IMR-90 (cell line): ENCODE results near the gene EPHA5. TPM values are rescaled to one million over a fixed set of nuclear protein-coding genes. Genes with fewer than 3 reads are reported as not detected.

Experiments
- ATAC-seq: fragments of 200-7000 bp; cut with Tn5 transposase; 2 replicates; pipeline ENCODE4 v1.9.1; 2020; ENCODE audit warnings: low read depth, mild to moderate bottlenecking, moderate library complexity
- BruUV-seq: library from RNA; stranded (reverse); fragments of 400-500 nt; replicated peaks from 2 replicates; lab custom pipeline; 2021; lab: Mats Ljungman, UMichigan
- CTCF ChIA-PET: fragments of 300-600 bp; formaldehyde crosslinking; extraction: SDS; loops from one replicate; lab custom pipeline; 2021; ENCODE audit warnings: antibody characterized with exemption; lab: Yijun Ruan, JAX
- POLR2A ChIA-PET: fragments of 300-600 bp; sonication (Branson Sonifier 250); formaldehyde crosslinking; loops from one replicate; lab custom pipeline; 2022; ENCODE audit warnings: antibody characterized with exemption; ENCODE audit not compliant: unreplicated experiment; lab: Charles Lee
- DNase-seq: peaks from one replicate; pipeline ENCODE4 v3.0.0; 2013
- H2AFZ ChIP-seq: replicated peaks from 2 replicates; pipeline ENCODE3; 2013; ENCODE audit warnings: low read length, mild to moderate bottlenecking; ENCODE audit not compliant: poor library complexity
- H2AK5ac ChIP-seq: 2 replicates; pipeline ENCODE4 v1.6.1; 2013; ENCODE audit warnings: low read depth, low read length, inconsistent platforms
- H2AK9ac ChIP-seq: replicated peaks from 2 replicates; pipeline ENCODE3; 2013; ENCODE audit warnings: mild to moderate bottlenecking, low read depth, low read length, moderate library complexity; ENCODE audit not compliant: poor library complexity
- H2BK120ac ChIP-seq: 2 replicates; pipeline ENCODE4 v1.6.1; 2013; ENCODE audit warnings: low read depth, low read length, inconsistent platforms
- H2BK15ac ChIP-seq: 3 replicates; pipeline ENCODE4 v1.6.1; 2013; ENCODE audit warnings: low read depth, low read length, inconsistent platforms
- H2BK20ac ChIP-seq: 2 replicates; pipeline ENCODE4 v1.6.1; 2013; ENCODE audit warnings: low read depth, mild to moderate bottlenecking, inconsistent platforms, low read length, moderate library complexity
- H2BK5ac ChIP-seq: 2 replicates; pipeline ENCODE4 v1.6.1; 2013; ENCODE audit warnings: mild to moderate bottlenecking, low read depth, low read length, inconsistent platforms; ENCODE audit not compliant: poor library complexity, severe bottlenecking
- H3K14ac ChIP-seq: replicated peaks from 2 replicates; pipeline ENCODE4 v1.6.1; 2013; ENCODE audit warnings: low read depth, low read length, inconsistent platforms
- H3K18ac ChIP-seq: 2 replicates; pipeline ENCODE4 v1.6.1; 2013; ENCODE audit warnings: low read depth, low read length, control low read depth
- H3K23ac ChIP-seq: 2 replicates; pipeline ENCODE4 v1.6.1; 2013; ENCODE audit warnings: low read depth, low read length, inconsistent platforms
- H3K27ac ChIP-seq: 2 replicates; pipeline ENCODE4 v1.5.1; 2013; ENCODE audit warnings: mild to moderate bottlenecking, control low read depth, low read length; ENCODE audit not compliant: insufficient read depth
- H3K27me3 ChIP-seq: 2 replicates; pipeline ENCODE4 v1.6.1; 2013; ENCODE audit warnings: low read length; ENCODE audit not compliant: control insufficient read depth, insufficient read depth
- H3K36me3 ChIP-seq: 2 replicates; pipeline ENCODE4 v1.6.1; 2013; ENCODE audit warnings: low read length, mixed read lengths; ENCODE audit not compliant: control insufficient read depth, insufficient read depth
- H3K4ac ChIP-seq: 2 replicates; pipeline ENCODE4 v1.6.1; 2013; ENCODE audit warnings: low read depth, low read length, inconsistent platforms
- H3K4me1 ChIP-seq: 2 replicates; pipeline ENCODE4 v1.6.1; 2013; ENCODE audit warnings: low read length, mixed read lengths; ENCODE audit not compliant: control insufficient read depth, insufficient read depth
- H3K4me2 ChIP-seq: 2 replicates; pipeline ENCODE4 v1.6.1; 2013; ENCODE audit warnings: low read depth, mild to moderate bottlenecking, control low read depth, low read length, moderate library complexity
- H3K4me3 ChIP-seq: 2 replicates; pipeline ENCODE4 v1.5.1; 2013; ENCODE audit warnings: low read depth, mild to moderate bottlenecking, control low read depth, low read length, moderate library complexity; ENCODE audit not compliant: insufficient read depth
- H3K56ac ChIP-seq: 2 replicates; pipeline ENCODE4 v1.6.1; 2013; ENCODE audit warnings: low read length, inconsistent platforms; ENCODE audit not compliant: insufficient read depth; ENCODE audit errors: extremely low read depth
- H3K79me1 ChIP-seq, 2 experiments: 2 replicates each; pipeline ENCODE4 v1.6.1; 2013; ENCODE audit warnings: low read length in 2 of 2, inconsistent platforms in 1 of 2, low read depth in 1 of 2
- H3K9ac ChIP-seq: 2 replicates; pipeline ENCODE4 v1.6.1; 2013; ENCODE audit warnings: low read depth, low read length, control low read depth
- H3K9me1 ChIP-seq: 2 replicates; pipeline ENCODE4 v1.6.1; 2013; ENCODE audit warnings: low read length, inconsistent platforms; ENCODE audit not compliant: insufficient read depth
- H3K9me3 ChIP-seq: 2 replicates; pipeline ENCODE4 v1.6.1; 2013; ENCODE audit warnings: low read length; ENCODE audit not compliant: control insufficient read depth, insufficient read depth
- H4K20me1 ChIP-seq: 2 replicates; pipeline ENCODE4 v1.6.1; 2013; ENCODE audit warnings: low read length, inconsistent platforms; ENCODE audit not compliant: insufficient read depth
- H4K5ac ChIP-seq: 2 replicates; pipeline ENCODE4 v1.6.1; 2013; ENCODE audit warnings: mild to moderate bottlenecking, low read depth, low read length, control low read depth
- H4K8ac ChIP-seq, 2 experiments: 2 replicates each; pipeline ENCODE4 v1.6.1; 2013; ENCODE audit warnings: low read depth in 2 of 2, low read length in 2 of 2, control low read depth in 1 of 2, inconsistent platforms in 1 of 2
- H4K91ac ChIP-seq: 2 replicates; pipeline ENCODE4 v1.6.1; 2013; ENCODE audit warnings: low read depth, low read length, inconsistent platforms; ENCODE audit not compliant: insufficient read depth
- BHLHE40 ChIP-seq: fragments of 150-350 bp; IDR thresholded peaks from 2 replicates; pipeline ENCODE4 v1.6.1; 2016; ENCODE audit warnings: mild to moderate bottlenecking, low read depth, low read length
- CEBPB ChIP-seq: IDR thresholded peaks from 2 replicates; pipeline ENCODE4 v1.6.1; 2012; ENCODE audit warnings: low read depth, low read length, improper control_type of control experiment
- CHD1 ChIP-seq: IDR thresholded peaks from 2 replicates; pipeline ENCODE4 v1.6.1; 2012; ENCODE audit warnings: low read depth, low read length, improper control_type of control experiment
- FOS ChIP-seq: fragments of 150-350 bp; IDR thresholded peaks from 2 replicates; pipeline ENCODE4 v1.6.1; 2016; ENCODE audit warnings: low read depth, low read length
- MAZ ChIP-seq: IDR thresholded peaks from 2 replicates; pipeline ENCODE4 v1.6.1; 2012; ENCODE audit warnings: low read depth, mild to moderate bottlenecking, low read length, improper control_type of control experiment, moderate library complexity, borderline replicate concordance
- POLR2A ChIP-seq: IDR thresholded peaks from 2 replicates; pipeline ENCODE4 v1.6.1; 2012; ENCODE audit warnings: mild to moderate bottlenecking, low read depth, low read length
- RAD21 ChIP-seq: IDR thresholded peaks from 2 replicates; pipeline ENCODE4 v1.6.1; 2012; ENCODE audit warnings: low read length, improper control_type of control experiment
- RFX5 ChIP-seq: IDR thresholded peaks from 2 replicates; pipeline ENCODE4 v1.8.0; 2012; ENCODE audit warnings: low read depth, mild to moderate bottlenecking, low read length, moderate library complexity
- SMC3 ChIP-seq: fragments of 150-350 bp; IDR thresholded peaks from 2 replicates; pipeline ENCODE4 v1.6.1; 2016; ENCODE audit warnings: low read depth, mild to moderate bottlenecking, antibody characterized with exemption, low read length, moderate library complexity
- WGBS, 2 experiments: methylation state at CpG; one replicate each; pipeline versions ENCODE4 v1.1.5 to v1.1.7; 2013; ENCODE audit warnings: missing lambda C conversion rate in 2 of 2; ENCODE audit not compliant: insufficient read length in 1 of 2; ENCODE audit errors: extremely low coverage in 2 of 2; 5-methylcytosine and 5-hydroxymethylcytosine counted together
- dilution Hi-C: fragments of 300-500 bp; cut with HindIII; formaldehyde crosslinking; loops from one replicate; pipeline ENCODE4 v1.14.3; 2018; ENCODE audit warnings: low sequenced_read_pairs; ENCODE audit not compliant: unreplicated experiment
- in situ Hi-C: fragments of 300-500 bp; cut with MboI; formaldehyde crosslinking; loops from 3 replicates; pipeline ENCODE4 v1.14.3; 2019; ENCODE audit warnings: low sequenced_read_pairs, inconsistent platforms, mixed read lengths
- intact Hi-C: fragments of 100-400 bp; cut with micrococcal nuclease; formaldehyde crosslinking; loops from 2 replicates; pipeline ENCODE4 v1.10.0; 2022
- polyA plus RNA-seq, 3 experiments: library from polyadenylated mRNA; depleted of rRNA; stranded (reverse); fragments of >200 nt; gene quantifications; 2 replicates each; pipeline ENCODE4 v1.2.3, GENCODE V29; 2012; ENCODE audit warnings: low replicate concordance in 1 of 3
- total RNA-seq: library from RNA; depleted of rRNA; stranded (reverse); fragments of >200 nt; gene quantifications from 2 replicates; pipeline ENCODE4 v1.2.3, GENCODE V29; 2012
- TF ChIP-seq, protein P1 (sequence below): fragments of 150-350 bp; IDR thresholded peaks from 2 replicates; pipeline ENCODE4 v1.6.1; 2016; ENCODE audit warnings: low read depth, mild to moderate bottlenecking, low read length, moderate library complexity, borderline replicate concordance
- TF ChIP-seq, protein P2 (sequence below): conservative IDR thresholded peaks from 2 replicates; pipeline ENCODE4 v1.5.1; 2012; ENCODE audit warnings: mild to moderate bottlenecking, low read depth, low read length, improper control_type of control experiment
- TF ChIP-seq, protein P3 (sequence below): fragments of 150-350 bp; IDR thresholded peaks from 2 replicates; pipeline ENCODE4 v1.6.1; 2017; ENCODE audit warnings: mild to moderate bottlenecking, antibody characterized with exemption, low read length, low read depth

Gene EPHA5
- total and polyA plus RNA-seq, 2 of the 4 experiments (the other 2 are of a cell fraction) = 0.07 to 0.18 TPM

DNA sequence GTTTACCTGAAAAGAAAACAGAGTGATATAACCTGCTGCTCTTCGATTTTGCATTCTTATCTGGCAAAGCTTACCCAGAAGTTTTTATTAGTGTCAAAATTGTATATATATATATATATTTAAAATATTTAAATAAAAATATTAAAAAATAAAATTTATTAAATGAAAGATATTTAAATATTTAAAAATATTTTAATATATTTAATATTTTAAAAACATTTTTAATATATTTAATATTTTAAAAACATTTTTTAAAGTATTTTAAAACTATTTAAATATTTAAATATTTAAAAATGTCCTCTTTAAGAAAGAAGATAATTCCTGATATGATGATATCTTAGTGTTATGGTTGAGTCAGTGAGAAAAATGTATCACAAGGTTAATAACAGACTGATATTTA is 317.2 kb downstream of the EPHA5 start:
- dilution Hi-C loops = no loop called here
- intact Hi-C loops = no loop called here
- Histone ChIP-seq H2BK15ac (no peak overlapping the region), H3K9me3 (no peaks in the 10 kb centered on the region), H4K91ac (no peak overlapping the region), H3K4ac (no peak overlapping the region), H3K27ac (no peak overlapping the region), H2AK5ac (no peak overlapping the region), H3K14ac (no peak overlapping the region), H3K36me3 (no peaks in the 10 kb centered on the region), H2AFZ (no peak overlapping the region), H3K4me1 (no peaks in the 10 kb centered on the region), H4K8ac (no peak overlapping the region), H2BK20ac (no peak overlapping the region), H4K20me1 (no peaks in the 10 kb centered on the region), H3K23ac (no peak overlapping the region), H3K4me3 (no peak overlapping the region), H4K5ac (no peak overlapping the region), H3K9me1 (no peaks in the 10 kb centered on the region), H3K79me1 (no peaks in the 10 kb centered on the region), H3K27me3 (no peaks in the 10 kb centered on the region), H3K56ac (no peak overlapping the region), H2BK5ac (no peak overlapping the region), H3K9ac (no peak overlapping the region), H2BK120ac (no peak overlapping the region), H3K4me2 (no peak overlapping the region), H2AK9ac (no peak overlapping the region), H3K18ac (no peak overlapping the region)
- ChIA-PET POLR2A (no interaction called here), CTCF (no interaction called here)
- no peak for TF ChIP-seq FOS
- no peak for TF ChIP-seq MAZ
- TF ChIP-seq, protein P1, sequence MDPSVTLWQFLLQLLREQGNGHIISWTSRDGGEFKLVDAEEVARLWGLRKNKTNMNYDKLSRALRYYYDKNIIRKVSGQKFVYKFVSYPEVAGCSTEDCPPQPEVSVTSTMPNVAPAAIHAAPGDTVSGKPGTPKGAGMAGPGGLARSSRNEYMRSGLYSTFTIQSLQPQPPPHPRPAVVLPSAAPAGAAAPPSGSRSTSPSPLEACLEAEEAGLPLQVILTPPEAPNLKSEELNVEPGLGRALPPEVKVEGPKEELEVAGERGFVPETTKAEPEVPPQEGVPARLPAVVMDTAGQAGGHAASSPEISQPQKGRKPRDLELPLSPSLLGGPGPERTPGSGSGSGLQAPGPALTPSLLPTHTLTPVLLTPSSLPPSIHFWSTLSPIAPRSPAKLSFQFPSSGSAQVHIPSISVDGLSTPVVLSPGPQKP = no peak
- no peak for TF ChIP-seq CEBPB
- no peak for TF ChIP-seq RFX5
- TF ChIP-seq, protein P2, sequence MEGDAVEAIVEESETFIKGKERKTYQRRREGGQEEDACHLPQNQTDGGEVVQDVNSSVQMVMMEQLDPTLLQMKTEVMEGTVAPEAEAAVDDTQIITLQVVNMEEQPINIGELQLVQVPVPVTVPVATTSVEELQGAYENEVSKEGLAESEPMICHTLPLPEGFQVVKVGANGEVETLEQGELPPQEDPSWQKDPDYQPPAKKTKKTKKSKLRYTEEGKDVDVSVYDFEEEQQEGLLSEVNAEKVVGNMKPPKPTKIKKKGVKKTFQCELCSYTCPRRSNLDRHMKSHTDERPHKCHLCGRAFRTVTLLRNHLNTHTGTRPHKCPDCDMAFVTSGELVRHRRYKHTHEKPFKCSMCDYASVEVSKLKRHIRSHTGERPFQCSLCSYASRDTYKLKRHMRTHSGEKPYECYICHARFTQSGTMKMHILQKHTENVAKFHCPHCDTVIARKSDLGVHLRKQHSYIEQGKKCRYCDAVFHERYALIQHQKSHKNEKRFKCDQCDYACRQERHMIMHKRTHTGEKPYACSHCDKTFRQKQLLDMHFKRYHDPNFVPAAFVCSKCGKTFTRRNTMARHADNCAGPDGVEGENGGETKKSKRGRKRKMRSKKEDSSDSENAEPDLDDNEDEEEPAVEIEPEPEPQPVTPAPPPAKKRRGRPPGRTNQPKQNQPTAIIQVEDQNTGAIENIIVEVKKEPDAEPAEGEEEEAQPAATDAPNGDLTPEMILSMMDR = no peak
- TF ChIP-seq, protein P3, sequence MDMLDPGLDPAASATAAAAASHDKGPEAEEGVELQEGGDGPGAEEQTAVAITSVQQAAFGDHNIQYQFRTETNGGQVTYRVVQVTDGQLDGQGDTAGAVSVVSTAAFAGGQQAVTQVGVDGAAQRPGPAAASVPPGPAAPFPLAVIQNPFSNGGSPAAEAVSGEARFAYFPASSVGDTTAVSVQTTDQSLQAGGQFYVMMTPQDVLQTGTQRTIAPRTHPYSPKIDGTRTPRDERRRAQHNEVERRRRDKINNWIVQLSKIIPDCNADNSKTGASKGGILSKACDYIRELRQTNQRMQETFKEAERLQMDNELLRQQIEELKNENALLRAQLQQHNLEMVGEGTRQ = no peak
- no peak for TF ChIP-seq SMC3
- TF ChIP-seq BHLHE40 = no peak
- TF ChIP-seq POLR2A = no peak
- TF ChIP-seq CHD1 = no peak
- TF ChIP-seq RAD21 = no peak
- BruUV-seq = no TSS peak
- DNase-seq (no peak), ATAC-seq (no peak)
- no CpG with 5 or more reads among the region's 1 CpG for WGBS, 2 experiments
- in situ Hi-C loops = no loop called here
